Measurements from ENCODE around the gene ADAM10. TPM values are rescaled to one million over a fixed set of nuclear protein-coding genes. Genes with fewer than 3 reads are reported as not detected.
"Not testable (repeated sequence)": the region's sequence is repeated elsewhere in the genome, so short reads cannot be mapped to it uniquely, and the experiment has no call there.

Gene ADAM10
- total RNA-seq, 1 experiment from 2014 or later, result 128 TPM

GRCh38 chr15:58608711-58609110, 140.8 kb downstream of the ADAM10 start:
- no peak for DNase-seq (ENCODE audit: low spot score)

GRCh38 chr15:58608129-58608590, 141.3 kb downstream of the ADAM10 start:
- no peak for DNase-seq (ENCODE audit: low spot score)

- no peak for DNase-seq (ENCODE audit: low spot score)
Observed at GRCh38 chr15:58606577-58607080, 142.9 kb downstream of the ADAM10 start.

- DNase-seq (ENCODE audit: low spot score), result no peak
Observed at GRCh38 chr15:58605931-58606530, 143.5 kb downstream of the ADAM10 start.

GRCh38 chr15:58604455-58604923, 145.0 kb downstream of the ADAM10 start:
- no peak for DNase-seq (ENCODE audit: low spot score)

GRCh38 chr15:58603927-58604326, 145.6 kb downstream of the ADAM10 start:
- not testable (repeated sequence) for DNase-seq (ENCODE audit: low spot score)

GRCh38 chr15:58602823-58603222, 146.7 kb downstream of the ADAM10 start:
- no peak for DNase-seq (ENCODE audit: low spot score)

- DNase-seq (ENCODE audit: low spot score), result no peak
Observed at GRCh38 chr15:58598829-58599210, 150.7 kb downstream of the ADAM10 start.

- no peak for DNase-seq (ENCODE audit: low spot score)
Observed at GRCh38 chr15:58597943-58598828, 151.3 kb downstream of the ADAM10 start.

GRCh38 chr15:58595516-58596263, 153.8 kb downstream of the ADAM10 start:
- DNase-seq (ENCODE audit: low spot score), result no peak

GRCh38 chr15:58594898-58595297, 154.6 kb downstream of the ADAM10 start:
- no peak for DNase-seq (ENCODE audit: low spot score)

GRCh38 chr15:58593870-58594269, 155.6 kb downstream of the ADAM10 start:
- DNase-seq (ENCODE audit: low spot score), result no peak

GRCh38 chr15:58590926-58591325, 158.6 kb downstream of the ADAM10 start:
- DNase-seq (ENCODE audit: low spot score), result no peak

- no peak for DNase-seq (ENCODE audit: low spot score)
Observed at GRCh38 chr15:58590236-58590635, 159.3 kb downstream of the ADAM10 start.

- DNase-seq (ENCODE audit: low spot score), result no peak
Observed at GRCh38 chr15:58589047-58589446, 160.5 kb downstream of the ADAM10 start.

- DNase-seq (ENCODE audit: low spot score), result no peak
Observed at GRCh38 chr15:58588096-58588495, 161.4 kb downstream of the ADAM10 start.

- no peak for DNase-seq (ENCODE audit: low spot score)
Observed at GRCh38 chr15:58587486-58587885, 162.0 kb downstream of the ADAM10 start.

GRCh38 chr15:58585693-58586443, 163.6 kb downstream of the ADAM10 start:
- no peak for DNase-seq (ENCODE audit: low spot score)

GRCh38 chr15:58584789-58585461, 164.6 kb downstream of the ADAM10 start:
- no peak for DNase-seq (ENCODE audit: low spot score)

GRCh38 chr15:58583171-58583908, 166.2 kb downstream of the ADAM10 start:
- no peak for DNase-seq (ENCODE audit: low spot score)

Measured in A172 (cell line).